ENCODE measurements around the gene YPEL1. TPM values are rescaled to one million over a fixed set of nuclear protein-coding genes. Genes with fewer than 3 reads are reported as not detected.
"Not testable (repeated sequence)": the region's sequence is repeated elsewhere in the genome, so short reads cannot be mapped to it uniquely, and the experiment has no call there.

YPEL1 gene
- total RNA-seq, 2 experiments from 2014 or later = 17.3 to 17.5 TPM

DNA sequence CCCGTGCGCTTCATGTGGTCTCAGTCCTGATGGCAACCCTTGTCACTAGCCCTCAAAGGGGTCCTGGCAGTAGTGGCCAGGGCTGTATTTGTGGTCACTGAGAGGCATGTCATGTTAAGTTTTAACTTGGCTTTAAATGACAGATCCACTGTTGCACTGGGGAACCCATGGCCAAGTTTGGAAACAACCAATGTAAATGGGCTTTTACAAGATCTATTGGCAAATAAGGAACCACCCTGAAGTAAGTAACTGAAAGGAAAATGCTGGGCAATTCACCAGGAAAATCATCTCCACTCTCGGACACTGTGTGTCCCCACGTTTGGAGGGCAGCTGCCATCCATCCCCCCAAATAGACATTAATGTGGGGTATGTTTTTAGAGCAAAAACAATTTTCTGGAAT is 8.4 kb downstream of the YPEL1 start:
- no peaks in the 10 kb centered on the region for H3K9me3 Mint-ChIP-seq
- H3K4me1 Mint-ChIP-seq = peaks cover 6% of the 10 kb centered on the region
- H3K36me3 Mint-ChIP-seq (ENCODE audit: low read depth) = no peaks in the 10 kb centered on the region
- no peak for DNase-seq
- CTCF ChIA-PET = interaction anchor here (0.9 to 1.6 kb wide), 3 partner anchors 8 to 226 kb away, joined by 3 read pairs; partner anchors contain the start of gene PPM1F
- no peak overlapping the region for H3K27ac Mint-ChIP-seq
- H3K27me3 Mint-ChIP-seq = peaks cover 1% of the 10 kb centered on the region
- H3K4me3 Mint-ChIP-seq = no peak overlapping the region
- POLR2A ChIA-PET = no interaction called here

DNA sequence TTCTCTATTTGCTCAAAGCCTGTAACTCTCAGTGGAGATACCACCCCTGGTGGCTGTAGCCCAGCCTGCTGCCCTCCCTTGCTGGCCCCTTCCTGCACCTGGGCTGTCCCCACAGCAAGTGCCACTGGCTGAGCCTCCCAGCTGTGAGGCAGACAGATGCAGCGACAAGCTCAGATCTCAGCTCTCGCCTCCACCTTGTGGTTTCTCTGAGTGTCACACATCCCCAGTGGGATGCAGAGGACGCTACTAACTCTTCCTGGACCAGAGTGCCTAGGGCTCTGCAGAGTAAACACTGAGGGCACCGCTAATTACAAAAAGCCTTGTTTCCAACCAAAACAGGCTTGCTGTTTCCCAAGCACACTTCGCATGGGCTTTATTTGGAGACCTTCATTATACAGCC is 8.9 kb downstream of the YPEL1 start:
- no peaks in the 10 kb centered on the region for H3K27me3 Mint-ChIP-seq
- peaks cover 7% of the 10 kb centered on the region for H3K4me1 Mint-ChIP-seq
- H3K36me3 Mint-ChIP-seq (ENCODE audit: low read depth) = no peaks in the 10 kb centered on the region
- ChIA-PET CTCF (interaction anchor here (0.7 to 2.0 kb wide), 4 partner anchors 9 to 226 kb away, joined by 3 to 4 read pairs (median 3); partner anchors contain the start of genes PPM1F and YPEL1), POLR2A (interaction anchor here (0.6 kb wide), 1 partner anchor 9 kb away, joined by 3 read pairs; the partner anchor contains the start of gene YPEL1)
- H3K27ac Mint-ChIP-seq = no peak overlapping the region
- DNase-seq = peak; percentile 54
- no peak overlapping the region for H3K4me3 Mint-ChIP-seq
- no peaks in the 10 kb centered on the region for H3K9me3 Mint-ChIP-seq

DNA sequence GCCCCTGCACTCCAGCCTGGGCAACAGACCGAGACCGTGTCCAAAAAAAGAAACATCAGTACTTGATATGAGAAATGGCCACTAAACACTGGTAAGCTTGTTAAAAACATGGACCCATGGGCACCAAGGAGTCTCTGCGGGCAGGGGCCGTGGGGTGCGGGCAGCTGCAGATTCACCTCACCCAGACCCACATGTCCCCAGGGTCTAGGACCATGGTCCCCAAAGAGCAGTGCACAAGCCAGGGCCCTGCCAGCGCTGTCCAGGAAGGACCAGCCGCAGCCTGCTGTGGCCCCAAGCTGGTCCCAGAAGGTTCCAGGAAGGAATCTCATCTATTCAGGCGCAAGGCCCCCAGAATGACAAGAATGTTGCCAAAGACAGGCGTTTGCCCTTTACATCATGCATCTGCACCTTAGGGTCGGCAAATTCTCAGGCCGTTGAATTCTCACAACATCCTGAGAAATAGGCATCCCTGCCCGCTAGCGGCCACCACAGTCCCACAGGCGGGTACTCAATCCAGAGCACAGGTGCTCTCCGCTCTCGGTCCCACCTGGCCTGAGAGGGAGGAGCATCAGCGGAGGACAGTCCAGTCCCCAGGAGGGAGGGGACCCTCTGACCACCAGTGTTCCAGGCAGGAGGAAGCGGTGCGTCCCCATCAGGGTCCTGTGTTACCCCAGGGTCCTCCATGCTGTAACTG is 9.5 kb downstream of the YPEL1 start:
- Mint-ChIP-seq H3K9me3 (no peaks in the 10 kb centered on the region), H3K27me3 (no peaks in the 10 kb centered on the region), H3K27ac (no peak overlapping the region), H3K4me1 (peaks cover 7% of the 10 kb centered on the region), H3K4me3 (no peak overlapping the region), H3K36me3 (ENCODE audit: low read depth) (no peaks in the 10 kb centered on the region)
- ChIA-PET CTCF (interaction anchor here (0.7 to 2.0 kb wide), 4 partner anchors 10 to 227 kb away, joined by 3 to 4 read pairs (median 3); partner anchors contain the start of genes PPM1F and YPEL1), POLR2A (interaction anchor here (0.6 kb wide), 1 partner anchor 10 kb away, joined by 3 read pairs; the partner anchor contains the start of gene YPEL1)
- no peak for DNase-seq

DNA sequence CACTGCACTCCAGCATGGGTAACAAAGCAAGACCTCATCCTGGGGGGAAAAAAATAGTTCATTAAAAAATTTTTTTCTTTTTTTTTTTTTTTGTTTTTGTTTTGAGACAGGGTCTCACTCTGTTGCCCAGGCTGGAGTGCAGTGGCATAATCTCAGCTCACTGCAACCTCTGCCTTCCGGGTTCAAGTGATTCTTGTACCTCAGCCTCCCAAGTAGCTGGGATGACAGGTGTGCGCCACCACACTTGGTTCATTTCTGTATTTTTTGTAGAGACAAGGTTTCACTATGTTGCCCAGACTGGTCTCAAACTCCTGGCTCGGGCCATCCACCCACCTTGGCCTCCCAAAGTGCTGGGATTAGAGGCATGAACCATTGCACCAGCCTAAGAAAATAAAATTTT is 11.1 kb downstream of the YPEL1 start:
- not testable (repeated sequence) for H3K27me3 Mint-ChIP-seq; DNase-seq; H3K4me1 Mint-ChIP-seq; H3K4me3 Mint-ChIP-seq; H3K27ac Mint-ChIP-seq; H3K9me3 Mint-ChIP-seq; H3K36me3 Mint-ChIP-seq (ENCODE audit: low read depth)
- CTCF ChIA-PET = interaction anchor here (2.0 kb wide), 1 partner anchor 214 kb away, joined by 4 read pairs; no protein-coding TSS in a partner anchor
- POLR2A ChIA-PET = interaction anchor here (1.5 kb wide), 1 partner anchor 11 kb away, joined by 5 read pairs; the partner anchor contains the start of gene YPEL1

DNA sequence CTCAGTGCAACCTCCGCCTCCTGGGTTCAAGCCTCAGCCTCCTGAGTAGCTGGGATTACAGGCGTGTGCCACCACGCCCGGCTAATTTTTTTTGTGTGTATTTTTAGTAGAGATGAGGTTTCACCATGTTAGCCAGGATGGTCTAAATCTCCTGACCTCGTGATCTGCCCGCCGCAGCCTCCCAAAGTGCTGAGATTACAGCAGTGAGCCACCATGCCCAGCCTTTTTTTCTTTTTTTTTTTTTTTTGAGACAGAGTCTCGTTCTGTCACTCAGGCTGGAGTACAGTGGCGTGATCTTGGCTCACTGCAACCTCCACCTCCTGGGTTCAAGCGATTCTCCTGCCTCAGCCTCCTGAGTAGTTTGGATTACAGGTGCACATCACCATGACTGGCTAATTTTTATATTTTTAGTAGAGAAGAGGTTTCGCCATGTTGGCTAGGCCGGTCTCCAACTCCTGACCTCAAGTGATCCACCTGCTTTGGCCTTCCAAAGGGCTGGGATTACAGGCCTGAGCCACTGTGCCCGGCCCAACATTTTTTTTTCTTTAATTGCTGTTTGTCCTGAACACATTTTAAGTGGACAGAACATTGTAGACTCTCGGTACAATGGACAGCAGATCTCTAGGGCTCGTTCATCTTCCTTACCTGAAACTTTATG is 14.3 kb downstream of the YPEL1 start:
- POLR2A ChIA-PET; H3K9me3 Mint-ChIP-seq; CTCF ChIA-PET; H3K27ac Mint-ChIP-seq; H3K27me3 Mint-ChIP-seq; H3K4me1 Mint-ChIP-seq; H3K4me3 Mint-ChIP-seq; H3K36me3 Mint-ChIP-seq (ENCODE audit: low read depth); DNase-seq: not testable (repeated sequence)

DNA sequence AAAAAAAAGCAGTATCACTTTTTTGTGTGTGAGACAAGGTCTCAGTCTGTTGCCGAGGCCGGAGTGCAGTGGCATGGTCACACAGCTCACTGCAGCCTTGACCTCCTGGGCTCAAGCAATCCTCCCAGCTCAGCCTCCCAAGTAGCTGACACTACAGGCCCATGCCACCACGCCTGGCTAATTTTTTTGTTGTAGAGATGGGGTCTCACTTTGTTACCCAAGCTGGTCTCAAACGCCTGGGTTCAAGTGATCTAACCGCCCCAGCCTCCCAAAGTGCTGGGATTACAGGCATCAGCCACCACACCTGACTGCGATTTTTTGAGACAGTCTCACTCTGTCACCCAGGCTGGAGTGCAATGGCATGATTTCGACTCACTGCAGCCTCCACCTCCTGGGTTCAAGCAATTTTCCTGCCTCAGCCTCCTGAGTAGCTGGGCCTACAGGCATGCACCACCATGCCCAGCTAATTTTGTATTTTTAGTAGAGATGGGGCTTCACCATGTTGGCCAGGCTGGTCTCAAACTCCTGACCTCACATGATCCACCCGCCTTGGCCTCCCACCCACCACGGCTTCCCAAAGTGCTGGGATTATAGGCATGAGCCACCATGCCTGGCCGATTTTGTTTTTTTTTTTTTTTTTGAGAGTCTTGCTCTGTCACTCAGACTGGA is 15.3 kb downstream of the YPEL1 start:
- DNase-seq; H3K4me3 Mint-ChIP-seq; H3K9me3 Mint-ChIP-seq; H3K27ac Mint-ChIP-seq; POLR2A ChIA-PET; H3K27me3 Mint-ChIP-seq; H3K36me3 Mint-ChIP-seq (ENCODE audit: low read depth); H3K4me1 Mint-ChIP-seq: not testable (repeated sequence)
- CTCF ChIA-PET = interaction anchor here (0.9 kb wide), 1 partner anchor 29 kb away, joined by 4 read pairs; no protein-coding TSS in a partner anchor

DNA sequence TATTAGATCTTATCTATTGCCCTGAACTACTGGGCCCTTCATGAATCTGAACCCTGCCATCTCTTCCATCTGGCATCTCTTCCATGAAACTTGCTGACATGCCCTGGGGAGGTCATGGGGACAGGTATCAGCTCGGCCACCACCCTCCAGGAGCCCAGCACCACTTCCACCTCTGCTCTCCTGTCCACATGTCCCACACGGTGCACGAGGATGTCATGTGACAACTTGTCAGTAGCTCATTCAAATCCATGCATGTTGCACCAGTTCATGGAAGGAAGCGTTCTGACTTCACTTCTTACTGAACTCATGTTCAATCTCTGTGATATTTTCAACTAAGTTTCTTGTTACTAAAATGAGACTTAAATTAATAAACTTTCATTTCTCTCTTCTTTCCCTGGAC is 16.6 kb downstream of the YPEL1 start:
- Mint-ChIP-seq H3K27ac (no peak overlapping the region), H3K27me3 (no peaks in the 10 kb centered on the region), H3K36me3 (ENCODE audit: low read depth) (no peaks in the 10 kb centered on the region), H3K9me3 (no peaks in the 10 kb centered on the region), H3K4me1 (peaks cover 1% of the 10 kb centered on the region), H3K4me3 (no peak overlapping the region)
- DNase-seq = no peak
- ChIA-PET CTCF (interaction anchor here (0.7 to 0.9 kb wide), 2 partner anchors 9 to 28 kb away, joined by 3 to 4 read pairs; no protein-coding TSS in a partner anchor), POLR2A (interaction anchor here (0.9 kb wide), 1 partner anchor 16 kb away, joined by 3 read pairs; no protein-coding TSS in a partner anchor)

DNA sequence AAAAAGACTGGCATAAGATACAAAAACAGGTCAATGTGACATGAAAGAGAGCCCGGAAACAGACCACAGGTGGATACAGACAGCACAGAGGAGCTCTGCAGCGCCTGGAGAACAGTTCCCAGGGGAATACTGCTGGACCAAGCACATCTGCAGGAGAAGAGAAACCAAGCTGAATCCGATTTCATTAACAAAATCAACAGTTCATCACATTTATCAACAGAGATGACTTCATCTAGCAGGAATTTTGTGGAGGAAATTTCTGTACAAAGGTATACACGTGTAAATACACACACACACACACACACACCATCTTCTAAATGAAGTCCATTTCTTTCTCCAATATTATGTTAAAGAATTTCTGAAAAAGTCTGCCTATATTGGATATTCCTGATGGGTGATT is 17.1 kb downstream of the YPEL1 start:
- Mint-ChIP-seq H3K36me3 (ENCODE audit: low read depth) (no peaks in the 10 kb centered on the region), H3K4me1 (peaks cover 1% of the 10 kb centered on the region), H3K4me3 (no peak overlapping the region), H3K27me3 (no peaks in the 10 kb centered on the region), H3K9me3 (no peaks in the 10 kb centered on the region), H3K27ac (no peak overlapping the region)
- ChIA-PET CTCF (interaction anchor here (0.7 kb wide), 1 partner anchor 9 kb away, joined by 3 read pairs; no protein-coding TSS in a partner anchor), POLR2A (no interaction called here)
- no peak for DNase-seq

DNA sequence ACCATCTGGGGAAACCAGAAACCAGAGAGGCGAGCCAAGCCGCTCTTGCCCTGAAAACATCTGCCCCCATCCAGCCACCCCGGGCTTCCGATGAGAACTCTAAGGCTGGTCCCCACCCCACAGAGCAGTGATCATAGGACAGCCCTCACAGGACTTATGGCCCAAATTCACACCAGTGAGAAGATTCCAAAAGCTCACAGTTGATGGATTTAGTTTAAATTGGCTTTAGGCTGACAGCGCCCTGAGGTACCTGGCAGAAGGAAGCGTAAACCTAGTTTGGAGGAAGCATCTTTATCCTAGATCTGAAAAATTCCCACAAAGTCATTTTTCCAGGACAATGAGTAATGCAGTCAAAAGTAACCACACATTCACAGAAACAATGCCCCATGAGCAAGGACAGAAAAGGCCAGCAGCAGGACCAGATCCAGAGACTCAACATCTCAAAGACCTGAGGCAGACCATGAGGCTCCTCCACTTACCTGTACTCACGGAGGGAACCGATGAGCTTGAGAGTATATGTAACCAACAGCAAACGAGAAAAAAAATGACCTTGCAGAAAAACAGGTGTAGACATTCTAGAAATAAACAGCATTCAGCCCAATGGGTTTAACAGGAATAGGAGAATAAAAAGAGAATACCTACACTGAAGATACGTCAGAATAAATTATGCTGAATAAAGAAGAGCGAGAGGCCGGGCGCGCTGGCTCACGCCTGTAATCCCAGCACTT is 19.0 kb downstream of the YPEL1 start:
- CTCF ChIA-PET = interaction anchor here (1.5 kb wide), 1 partner anchor 222 kb away, joined by 3 read pairs; no protein-coding TSS in a partner anchor
- H3K4me1 Mint-ChIP-seq; DNase-seq; H3K4me3 Mint-ChIP-seq; H3K36me3 Mint-ChIP-seq (ENCODE audit: low read depth); POLR2A ChIA-PET; H3K27me3 Mint-ChIP-seq; H3K9me3 Mint-ChIP-seq; H3K27ac Mint-ChIP-seq: not testable (repeated sequence)

DNA sequence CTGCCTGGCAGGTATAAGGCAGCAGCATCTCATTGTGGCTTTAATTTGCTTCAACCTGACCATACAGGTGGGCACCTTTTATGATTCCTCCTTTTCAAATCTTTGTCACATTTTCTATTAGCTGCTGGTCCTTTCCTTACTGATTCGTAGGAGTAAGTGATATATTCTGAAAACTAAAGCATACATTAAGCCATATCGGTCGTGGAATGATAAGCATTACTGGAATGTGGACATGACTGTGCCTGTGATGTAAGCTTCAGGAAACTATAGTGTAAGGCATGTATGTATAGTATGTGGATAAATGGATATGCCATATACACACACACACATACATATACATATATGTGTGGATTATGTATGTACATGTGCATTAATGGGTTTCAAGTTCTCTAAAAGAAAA is 20.8 kb downstream of the YPEL1 start:
- Mint-ChIP-seq H3K27ac (no peak overlapping the region), H3K27me3 (no peaks in the 10 kb centered on the region), H3K4me3 (no peak overlapping the region), H3K9me3 (no peaks in the 10 kb centered on the region), H3K36me3 (ENCODE audit: low read depth) (no peaks in the 10 kb centered on the region), H3K4me1 (peaks cover 3% of the 10 kb centered on the region)
- CTCF ChIA-PET = interaction anchor here (1.5 kb wide), 1 partner anchor 224 kb away, joined by 3 read pairs; no protein-coding TSS in a partner anchor
- DNase-seq = no peak
- POLR2A ChIA-PET = no interaction called here

DNA sequence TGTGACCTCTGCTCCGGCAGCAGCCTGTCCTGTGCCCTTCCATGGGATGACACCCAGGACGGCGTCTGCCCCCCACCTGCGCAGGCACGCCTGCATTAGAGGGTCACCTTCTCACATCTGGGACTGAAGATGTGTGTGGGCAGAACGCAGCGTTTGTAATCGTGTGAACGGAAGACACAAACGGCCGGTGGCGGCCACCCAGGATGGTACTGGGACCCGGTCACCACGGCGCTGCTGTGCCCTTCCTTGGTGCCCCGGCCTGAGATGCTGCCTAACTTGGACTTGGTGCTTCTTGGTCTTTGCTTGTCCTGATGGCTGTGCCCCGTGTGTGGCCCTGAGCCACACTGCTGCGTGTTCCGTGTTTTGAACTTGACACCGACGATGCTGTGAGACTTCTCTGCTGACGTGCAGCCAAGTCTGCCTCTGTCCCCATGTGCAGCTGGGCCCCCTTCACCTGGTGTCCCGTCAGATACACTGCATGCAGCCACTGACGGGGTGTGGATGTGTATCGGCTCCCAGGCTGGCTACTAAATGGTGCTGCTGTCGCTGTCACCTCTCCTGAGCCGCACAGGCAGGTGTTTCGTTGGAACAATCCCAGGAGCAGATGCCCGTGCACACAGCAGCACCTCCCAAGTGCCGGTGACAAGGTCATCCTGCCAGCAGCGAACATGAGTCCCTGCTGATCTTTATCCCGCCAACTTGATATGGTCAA is 21.4 kb downstream of the YPEL1 start:
- Mint-ChIP-seq H3K4me1 (peaks cover 5% of the 10 kb centered on the region), H3K36me3 (ENCODE audit: low read depth) (no peaks in the 10 kb centered on the region), H3K27me3 (no peaks in the 10 kb centered on the region), H3K4me3 (no peak overlapping the region), H3K27ac (no peak overlapping the region), H3K9me3 (no peaks in the 10 kb centered on the region)
- DNase-seq = no peak
- POLR2A ChIA-PET = interaction anchor here (0.6 kb wide), 2 partner anchors 20 to 239 kb away, joined by 3 read pairs; partner anchors contain the start of gene PPM1F
- CTCF ChIA-PET = no interaction called here

All from activated CD4-positive, alpha-beta memory T cell treated with anti-CD3 and anti-CD28 coated beads, Interleukin-2, amount 10 ng/mL, durations not matched to agents 7 days and 5 days (primary cell).